ENCODE results near the gene RHCG.

The RHCG gene

DNA sequence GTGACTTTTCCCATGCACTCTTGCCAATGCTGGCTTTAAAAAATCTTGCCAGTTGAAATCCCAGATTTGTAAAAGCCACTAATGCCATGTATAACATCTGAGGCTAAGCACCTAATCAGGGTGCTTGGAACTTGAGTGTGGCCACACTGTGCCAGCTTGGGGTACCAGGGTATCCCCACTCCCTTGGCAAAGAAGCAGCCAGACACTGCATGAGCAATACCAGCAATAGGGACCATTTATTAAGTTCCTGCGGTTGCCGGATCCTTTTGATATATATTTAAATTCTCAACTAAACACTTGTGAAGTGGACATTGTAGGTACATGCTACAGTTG is 2.2 kb upstream of the RHCG start:
- peaks cover 8 to 65% (median 27%) of the 10 kb centered on the region in 3 experiments for H3K27me3 ChIP-seq (ENCODE audit: control insufficient read depth in 3 of 3, insufficient read depth in 3 of 3, low read depth in 1 of 3, low read length in 3 of 3)
- H2BK5ac ChIP-seq (ENCODE audit: low read length), result no peak overlapping the region
- no peak overlapping the region for H3K4ac ChIP-seq (ENCODE audit: low read length)
- no peaks in the 10 kb centered on the region for H3K36me3 ChIP-seq (replicated peaks in 1 of 2; ENCODE audit: control insufficient read depth in 2 of 2, insufficient read depth in 2 of 2, low read length in 2 of 2)
- no peak overlapping the region for H2BK15ac ChIP-seq (ENCODE audit: low read length)
- no peak overlapping the region for H3K4me3 ChIP-seq (ENCODE audit: low read length in 2 of 2)
- H3K4me2 ChIP-seq (ENCODE audit: insufficient read depth, low read length, poor library complexity, severe bottlenecking), result no peak overlapping the region
- peaks cover 0 to 2% of the 10 kb centered on the region in 2 donors for H3K9me3 ChIP-seq (replicated peaks in 1 of 2; ENCODE audit: control insufficient read depth in 2 of 2, insufficient read depth in 1 of 2, low read depth in 1 of 2, low read length in 2 of 2)
- H2BK12ac ChIP-seq (ENCODE audit: low read length), result no peak overlapping the region
- H3K23ac ChIP-seq (ENCODE audit: low read depth, low read length, poor library complexity), result no peak overlapping the region
- no peak overlapping the region for H4K8ac ChIP-seq (ENCODE audit: low read depth, low read length)
- no peaks in the 10 kb centered on the region for H3K4me1 ChIP-seq (ENCODE audit: control insufficient read depth in 2 of 2, insufficient read depth in 1 of 2, low read depth in 1 of 2, low read length in 2 of 2)
- no peak for DNase-seq (ENCODE audit: low spot score)
- no peak overlapping the region for H3K27ac ChIP-seq (replicated peaks; ENCODE audit: low read length)
- H3K79me1 ChIP-seq (ENCODE audit: low read depth, low read length), result no peaks in the 10 kb centered on the region
- H2BK120ac ChIP-seq (ENCODE audit: low read depth, low read length), result no peak overlapping the region
- no peak overlapping the region for H3K14ac ChIP-seq (ENCODE audit: low read length)
- no CpG with 5 or more reads among the region's 2 CpGs for WGBS, 2 donors (ENCODE audit: extremely low coverage in 2 of 2, insufficient read length in 2 of 2, insufficient replicate concordance in 1 of 2)
- no peak overlapping the region for H4K91ac ChIP-seq (ENCODE audit: low read depth, low read length, poor library complexity)
- no peak overlapping the region for H3K9ac ChIP-seq (ENCODE audit: low read depth, low read length, poor library complexity)
- H2AK5ac ChIP-seq (ENCODE audit: low read depth, low read length), result no peak overlapping the region
- H3K18ac ChIP-seq (ENCODE audit: low read length), result no peak overlapping the region
- H2AFZ ChIP-seq (ENCODE audit: low read length), result no peak overlapping the region

DNA sequence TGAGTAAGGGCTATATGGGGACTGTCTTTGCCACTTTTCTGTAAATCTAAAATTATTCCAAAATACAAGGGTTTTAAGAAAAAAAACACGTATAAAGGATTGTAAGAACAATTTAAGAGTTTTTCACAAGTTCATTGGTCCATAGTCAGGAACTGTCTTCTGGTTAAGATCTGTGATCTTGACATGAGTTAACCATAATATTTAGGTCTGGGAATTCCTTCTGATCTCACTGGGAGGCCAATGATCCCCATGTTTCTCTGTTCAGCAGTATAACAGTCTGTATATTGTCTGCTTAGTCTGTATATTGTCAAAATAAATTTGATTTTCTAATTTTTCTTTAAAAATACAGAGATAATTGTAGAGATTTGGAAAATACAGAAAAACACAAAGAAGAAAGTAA is 848 bp upstream of the RHCG start:
- H4K8ac ChIP-seq (ENCODE audit: low read depth, low read length), result no peak overlapping the region
- no peak overlapping the region for H2BK5ac ChIP-seq (ENCODE audit: low read length)
- no peak overlapping the region for H2BK120ac ChIP-seq (ENCODE audit: low read depth, low read length)
- H3K23ac ChIP-seq (ENCODE audit: low read depth, low read length, poor library complexity), result no peak overlapping the region
- H2BK15ac ChIP-seq (ENCODE audit: low read length), result no peak overlapping the region
- no CpG with 5 or more reads among the region's 1 CpG for WGBS, 2 donors (ENCODE audit: extremely low coverage in 2 of 2, insufficient read length in 2 of 2, insufficient replicate concordance in 1 of 2)
- H3K27ac ChIP-seq (replicated peaks; ENCODE audit: low read length), result no peak overlapping the region
- no peak overlapping the region for H3K4me2 ChIP-seq (ENCODE audit: insufficient read depth, low read length, poor library complexity, severe bottlenecking)
- H3K27me3 ChIP-seq (ENCODE audit: control insufficient read depth in 3 of 3, insufficient read depth in 3 of 3, low read depth in 1 of 3, low read length in 3 of 3), result peaks cover 8 to 67% (median 27%) of the 10 kb centered on the region in 3 experiments
- H3K9me3 ChIP-seq (replicated peaks in 1 of 2; ENCODE audit: control insufficient read depth in 2 of 2, insufficient read depth in 1 of 2, low read depth in 1 of 2, low read length in 2 of 2), result peaks cover 0 to 2% of the 10 kb centered on the region in 2 donors
- no peak overlapping the region for H3K4me3 ChIP-seq (ENCODE audit: low read length in 2 of 2)
- no peaks in the 10 kb centered on the region for H3K36me3 ChIP-seq (replicated peaks in 1 of 2; ENCODE audit: control insufficient read depth in 2 of 2, insufficient read depth in 2 of 2, low read length in 2 of 2)
- no peak overlapping the region for H2AFZ ChIP-seq (ENCODE audit: low read length)
- no peak overlapping the region for H4K91ac ChIP-seq (ENCODE audit: low read depth, low read length, poor library complexity)
- no peak overlapping the region for H2BK12ac ChIP-seq (ENCODE audit: low read length)
- no peak overlapping the region for H2AK5ac ChIP-seq (ENCODE audit: low read depth, low read length)
- no peaks in the 10 kb centered on the region for H3K79me1 ChIP-seq (ENCODE audit: low read depth, low read length)
- no peak overlapping the region for H3K14ac ChIP-seq (ENCODE audit: low read length)
- no peaks in the 10 kb centered on the region for H3K4me1 ChIP-seq (ENCODE audit: control insufficient read depth in 2 of 2, insufficient read depth in 1 of 2, low read depth in 1 of 2, low read length in 2 of 2)
- no peak overlapping the region for H3K4ac ChIP-seq (ENCODE audit: low read length)
- DNase-seq (ENCODE audit: low spot score), result no peak
- H3K9ac ChIP-seq (ENCODE audit: low read depth, low read length, poor library complexity), result no peak overlapping the region
- H3K18ac ChIP-seq (ENCODE audit: low read length), result no peak overlapping the region

DNA sequence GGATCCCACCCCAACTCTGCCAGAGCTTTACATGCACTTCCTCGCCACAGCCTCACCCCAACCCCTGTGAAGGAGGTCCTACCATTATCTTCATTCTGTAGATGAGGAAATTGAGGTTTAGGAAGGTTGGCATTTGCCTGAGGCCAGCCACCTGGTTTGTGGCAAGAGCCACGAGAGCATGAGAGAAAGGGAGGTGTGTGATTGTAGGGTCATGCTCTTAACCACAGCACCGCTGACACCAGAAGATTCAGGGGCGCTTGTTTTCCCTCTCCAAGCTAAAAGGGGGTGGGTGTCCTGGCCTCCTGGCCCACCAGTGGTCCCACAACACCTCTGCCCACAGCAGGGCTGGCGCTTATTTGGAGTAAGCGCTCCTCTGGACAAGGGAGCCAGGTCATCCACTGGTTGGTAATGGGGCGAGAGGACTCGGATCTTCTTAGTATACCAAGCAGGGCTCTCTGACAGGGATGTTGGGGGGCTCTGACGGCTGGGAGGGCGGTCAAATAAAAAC is 691 bp downstream of the RHCG start:
- Histone ChIP-seq H2AFZ (ENCODE audit: low read length) (no peak overlapping the region), H3K14ac (ENCODE audit: low read length) (peak overlapping the region; percentile 43), H3K4me3 (ENCODE audit: low read length in 2 of 2) (no peak overlapping the region), H2BK12ac (ENCODE audit: low read length) (no peak overlapping the region), H3K23ac (ENCODE audit: low read depth, low read length, poor library complexity) (peak overlapping the region; percentile 75), H3K36me3 (replicated peaks in 1 of 2; ENCODE audit: control insufficient read depth in 2 of 2, insufficient read depth in 2 of 2, low read length in 2 of 2) (no peaks in the 10 kb centered on the region), H3K4ac (ENCODE audit: low read length) (no peak overlapping the region), H4K91ac (ENCODE audit: low read depth, low read length, poor library complexity) (no peak overlapping the region), H3K4me1 (ENCODE audit: control insufficient read depth in 2 of 2, insufficient read depth in 1 of 2, low read depth in 1 of 2, low read length in 2 of 2) (no peaks in the 10 kb centered on the region), H3K18ac (ENCODE audit: low read length) (no peak overlapping the region), H2BK5ac (ENCODE audit: low read length) (peak overlapping the region; percentile 32), H2BK15ac (ENCODE audit: low read length) (no peak overlapping the region), H3K79me1 (ENCODE audit: low read depth, low read length) (no peaks in the 10 kb centered on the region), H3K9ac (ENCODE audit: low read depth, low read length, poor library complexity) (no peak overlapping the region), H3K27ac (replicated peaks; ENCODE audit: low read length) (no peak overlapping the region), H2BK120ac (ENCODE audit: low read depth, low read length) (no peak overlapping the region), H3K4me2 (ENCODE audit: insufficient read depth, low read length, poor library complexity, severe bottlenecking) (no peak overlapping the region), H4K8ac (ENCODE audit: low read depth, low read length) (no peak overlapping the region), H3K9me3 (replicated peaks in 1 of 2; ENCODE audit: control insufficient read depth in 2 of 2, insufficient read depth in 1 of 2, low read depth in 1 of 2, low read length in 2 of 2) (peaks cover 0 to 2% of the 10 kb centered on the region in 2 donors), H3K27me3 (ENCODE audit: control insufficient read depth in 3 of 3, insufficient read depth in 3 of 3, low read depth in 1 of 3, low read length in 3 of 3) (peaks cover 8 to 75% (median 27%) of the 10 kb centered on the region in 3 experiments), H2AK5ac (ENCODE audit: low read depth, low read length) (peak overlapping the region; percentile 25)
- WGBS, 2 donors (ENCODE audit: extremely low coverage in 2 of 2, insufficient read length in 2 of 2, insufficient replicate concordance in 1 of 2), result no CpG with 5 or more reads among the region's 10 CpGs
- no peak for DNase-seq (ENCODE audit: low spot score)

DNA sequence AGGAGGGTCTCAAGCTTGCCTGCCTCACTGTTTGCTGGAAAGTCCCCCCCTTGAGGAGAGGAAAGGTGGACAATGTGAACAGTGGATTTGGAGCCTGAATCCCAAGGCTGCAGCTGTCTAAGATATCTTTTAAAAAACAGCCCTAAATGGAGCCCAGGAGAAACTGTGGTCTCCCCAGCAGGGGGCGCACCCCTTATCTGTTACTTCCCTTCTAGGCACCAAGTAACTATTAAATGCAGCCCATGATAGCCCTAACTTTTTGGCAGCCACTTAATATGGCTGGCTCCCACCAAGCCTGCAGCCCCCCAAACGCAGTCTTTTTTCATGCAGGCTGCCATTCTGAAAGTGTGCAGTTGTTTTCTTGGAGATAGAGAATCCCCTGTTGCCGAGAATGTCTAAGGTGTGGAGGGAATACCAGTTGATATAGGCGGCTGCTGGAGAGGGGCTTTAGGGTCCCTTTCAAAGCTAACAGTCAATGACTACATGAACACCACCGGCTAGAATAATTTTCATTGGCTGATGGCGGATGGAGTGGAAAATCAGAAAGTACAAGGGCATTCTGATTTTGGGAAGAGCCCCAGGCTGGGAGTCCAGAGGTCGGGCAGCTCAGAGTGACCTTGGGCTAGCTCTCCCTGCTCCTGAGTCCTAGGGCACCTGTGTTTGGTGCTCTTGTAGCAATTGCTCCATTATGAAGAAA is 1.3 kb downstream of the RHCG start:
- no peak overlapping the region for H3K9ac ChIP-seq (ENCODE audit: low read depth, low read length, poor library complexity)
- no peak overlapping the region for H3K18ac ChIP-seq (ENCODE audit: low read length)
- H3K14ac ChIP-seq (ENCODE audit: low read length), result peak overlapping the region; percentile 43
- no peaks in the 10 kb centered on the region for H3K36me3 ChIP-seq (replicated peaks in 1 of 2; ENCODE audit: control insufficient read depth in 2 of 2, insufficient read depth in 2 of 2, low read length in 2 of 2)
- no peak overlapping the region for H3K4ac ChIP-seq (ENCODE audit: low read length)
- peak overlapping the region; percentile 75 for H3K23ac ChIP-seq (ENCODE audit: low read depth, low read length, poor library complexity)
- H2BK120ac ChIP-seq (ENCODE audit: low read depth, low read length), result no peak overlapping the region
- H3K9me3 ChIP-seq (replicated peaks in 1 of 2; ENCODE audit: control insufficient read depth in 2 of 2, insufficient read depth in 1 of 2, low read depth in 1 of 2, low read length in 2 of 2), result peaks cover 0 to 2% of the 10 kb centered on the region in 2 donors
- H2BK12ac ChIP-seq (ENCODE audit: low read length), result no peak overlapping the region
- no peak overlapping the region for H3K4me2 ChIP-seq (ENCODE audit: insufficient read depth, low read length, poor library complexity, severe bottlenecking)
- peaks cover under 1% of the 10 kb centered on the region for H3K79me1 ChIP-seq (ENCODE audit: low read depth, low read length)
- H4K91ac ChIP-seq (ENCODE audit: low read depth, low read length, poor library complexity), result no peak overlapping the region
- DNase-seq (ENCODE audit: low spot score), result peak; percentile 32
- WGBS, 2 donors (ENCODE audit: extremely low coverage in 2 of 2, insufficient read length in 2 of 2, insufficient replicate concordance in 1 of 2), result no CpG with 5 or more reads among the region's 7 CpGs
- no peak overlapping the region for H2BK15ac ChIP-seq (ENCODE audit: low read length)
- peaks cover 8 to 75% (median 29%) of the 10 kb centered on the region in 3 experiments for H3K27me3 ChIP-seq (ENCODE audit: control insufficient read depth in 3 of 3, insufficient read depth in 3 of 3, low read depth in 1 of 3, low read length in 3 of 3)
- H4K8ac ChIP-seq (ENCODE audit: low read depth, low read length), result no peak overlapping the region
- H2AK5ac ChIP-seq (ENCODE audit: low read depth, low read length), result peak overlapping the region; percentile 25
- no peak overlapping the region for H2AFZ ChIP-seq (ENCODE audit: low read length)
- H3K4me3 ChIP-seq (ENCODE audit: low read length in 2 of 2), result no peak overlapping the region
- no peak overlapping the region for H2BK5ac ChIP-seq (ENCODE audit: low read length)
- no peak overlapping the region for H3K27ac ChIP-seq (replicated peaks; ENCODE audit: low read length)
- H3K4me1 ChIP-seq (ENCODE audit: control insufficient read depth in 2 of 2, insufficient read depth in 1 of 2, low read depth in 1 of 2, low read length in 2 of 2), result no peaks in the 10 kb centered on the region
